Mammary microvascular endothelial cell (primary cell): ENCODE measurements around the gene QRICH1. TPM values are rescaled to one million over a fixed set of nuclear protein-coding genes. Genes with fewer than 3 reads are reported as not detected.

Experiments
- total RNA-seq: library from RNA; depleted of rRNA; stranded (reverse); fragments of >200 nt; gene quantifications from 2 replicates; pipeline ENCODE4 v1.2.3, GENCODE V29; 2015

QRICH1 gene
- 60.2 and 79.0 TPM in 2 replicates for total RNA-seq

GRCh38 chr3:49093853-49094767, at the start of gene QRICH1:
TSS of gene QRICH1 (minus strand) at chr3:49094071. CDS start at chr3:49077017, 17,054 bp downstream.

GRCh38 chr3:49132437-49133225, 38.8 kb upstream of the QRICH1 start, which contains the start of gene LAMB2:
TSS of gene LAMB2 (minus strand) at chr3:49133050. CDS start at chr3:49132867, 183 bp downstream.

GRCh38 chr3:49120438-49121131, 26.7 kb upstream of the QRICH1 start, which contains the start of gene USP19:
TSS of gene USP19 (minus strand) at chr3:49120823. CDS start at chr3:49119145, 1,678 bp downstream.

GRCh38 chr3:49104427-49105291, 10.8 kb upstream of the QRICH1 start, which contains the start of gene QARS1:
TSS of gene QARS1 (minus strand) at chr3:49104757. CDS start at chr3:49104733, 24 bp downstream.

GRCh38 chr3:49028673-49029562, 65.0 kb downstream of the QRICH1 start, which contains the start of gene IMPDH2:
TSS of gene IMPDH2 (minus strand) at chr3:49029398. CDS start at chr3:49029350, 48 bp downstream.

GRCh38 chr3:49021813-49022687, 71.8 kb downstream of the QRICH1 start, which contains the start of gene NDUFAF3:
TSS of gene NDUFAF3 (plus strand) at chr3:49022121. CDS start at chr3:49022145, 24 bp downstream.

GRCh38 chr3:49017971-49018706, 75.7 kb downstream of the QRICH1 start, which contains the start of gene DALRD3:
TSS of gene DALRD3 (minus strand) at chr3:49018580. CDS start at chr3:49018564, 16 bp downstream.

GRCh38 chr3:49007068-49007770, 86.7 kb downstream of the QRICH1 start, which contains the start of gene WDR6:
TSS of gene WDR6 (plus strand) at chr3:49007391. CDS start at chr3:49007432, 41 bp downstream.

GRCh38 chr3:48989796-48990635, 103.9 kb downstream of the QRICH1 start, which contains the start of gene P4HTM:
TSS of gene P4HTM (plus strand) at chr3:48990241. CDS start at chr3:48990257, 16 bp downstream.

Other genes starting within 250 kb of the QRICH1 start
- 33.2 and 41.7 TPM in 2 replicates for gene PRKAR2A, start 246.2 kb downstream of the QRICH1 start, total RNA-seq
- gene SLC25A20, start 195.2 kb downstream of the QRICH1 start, total RNA-seq, result 15.9 and 26.8 TPM in 2 replicates
- 53.3 and 72.0 TPM in 2 replicates for gene ARIH2, start 175.2 kb downstream of the QRICH1 start, total RNA-seq
- 15.7 and 16.0 TPM in 2 replicates for gene P4HTM, start 103.8 kb downstream of the QRICH1 start, total RNA-seq
- gene WDR6, start 86.7 kb downstream of the QRICH1 start, total RNA-seq, result 81.6 and 87.9 TPM in 2 replicates
- gene DALRD3, start 75.5 kb downstream of the QRICH1 start, total RNA-seq, result 40.8 and 44.2 TPM in 2 replicates
- 134 and 158 TPM in 2 replicates for gene NDUFAF3, start 72.0 kb downstream of the QRICH1 start, total RNA-seq
- gene IMPDH2, start 64.7 kb downstream of the QRICH1 start, total RNA-seq, result 197 and 214 TPM in 2 replicates
- 226 and 239 TPM in 2 replicates for gene QARS1, start 10.7 kb upstream of the QRICH1 start, total RNA-seq
- 29.2 and 31.3 TPM in 2 replicates for gene USP19, start 26.8 kb upstream of the QRICH1 start, total RNA-seq
- 338 and 396 TPM in 2 replicates for gene LAMB2, start 39.0 kb upstream of the QRICH1 start, total RNA-seq
- gene CCDC71, start 72.3 kb upstream of the QRICH1 start, total RNA-seq, result 25.3 and 31.4 TPM in 2 replicates
- 23.0 and 29.8 TPM in 2 replicates for gene KLHDC8B, start 77.5 kb upstream of the QRICH1 start, total RNA-seq
- 0.80 and 6.3 TPM in 2 replicates for gene C3orf62, start 183.2 kb upstream of the QRICH1 start, total RNA-seq
- gene USP4, start 246.0 kb upstream of the QRICH1 start, total RNA-seq, result 10.6 and 11.8 TPM in 2 replicates